ENCODE data around the gene CWC25. TPM values are rescaled to one million over a fixed set of nuclear protein-coding genes. Genes with fewer than 3 reads are reported as not detected.
A peak's percentile ranks its signal among the peaks of the same experiment; 100 is the strongest.

Gene CWC25
- polyA plus RNA-seq, 4 donors = 12.6 to 61.1 (median 32.6) TPM

DNA sequence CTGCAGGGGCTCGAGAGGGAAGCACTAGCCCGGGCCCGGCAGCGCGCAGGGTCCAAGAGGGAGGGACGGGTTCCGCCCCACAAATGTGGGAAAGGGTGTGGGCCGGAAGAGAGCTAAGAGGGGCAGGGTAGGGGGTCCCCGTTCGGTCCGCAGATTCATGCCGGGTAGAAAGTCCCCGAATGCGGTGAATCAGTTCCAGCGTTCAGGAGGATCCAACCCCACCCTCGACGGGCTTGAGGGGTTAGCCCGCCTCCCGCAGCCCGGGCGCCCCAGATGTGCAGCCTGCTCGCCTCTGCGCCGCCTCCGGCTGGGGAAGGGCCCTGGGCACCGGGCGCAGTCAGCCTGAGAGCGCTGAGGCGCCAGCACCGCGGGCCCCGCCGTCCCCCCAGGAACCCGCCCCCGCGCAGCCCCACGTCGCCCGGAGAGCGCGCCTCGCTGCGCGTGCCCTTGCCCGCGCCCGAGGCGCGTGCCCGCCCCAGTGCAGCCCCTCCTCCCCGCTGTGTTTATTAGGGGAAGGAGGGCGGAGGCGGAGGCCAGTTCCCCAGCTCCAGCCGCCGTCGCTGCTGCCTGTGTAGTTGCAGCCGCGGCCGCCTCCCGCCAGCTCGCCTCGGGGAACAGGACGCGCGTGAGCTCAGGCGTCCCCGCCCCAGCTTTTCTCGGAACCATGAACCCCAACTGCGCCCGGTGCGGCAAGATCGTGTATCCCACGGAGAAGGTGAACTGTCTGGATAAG is 44.6 kb upstream of the CWC25 start, which contains the start of gene LASP1:
TSS of gene LASP1 (plus strand) at position 533 of the 733 bp plus-strand sequence. CDS start at position 665, 132 bp downstream.
- Histone ChIP-seq H3K4me1 (ENCODE audit: control insufficient read depth in 3 of 3, insufficient read depth in 2 of 3, low read depth in 1 of 3, low read length in 2 of 3) (peaks cover 9 to 35% (median 13%) of the 10 kb centered on the region in 3 donors), H3K27ac (ENCODE audit: low read depth in 1 of 3, low read length in 2 of 3) (peak within 1 kb of the TSS; percentile 98 to 99 (median 98)), H3K27me3 (ENCODE audit: control insufficient read depth in 3 of 3, insufficient read depth in 3 of 3, low read length in 3 of 3) (no peaks in the 10 kb centered on the region), H3K9me3 (ENCODE audit: control insufficient read depth in 2 of 2, insufficient read depth in 1 of 2, low read depth in 1 of 2, low read length in 1 of 2) (no peaks in the 10 kb centered on the region), H3K36me3 (ENCODE audit: control insufficient read depth in 3 of 3, insufficient read depth in 2 of 3, low read depth in 1 of 3, low read length in 3 of 3) (peaks cover 0 to 38% (median 0%) of the 10 kb centered on the region in 3 donors), H3K4me3 (ENCODE audit: low read depth in 1 of 3, low read length in 3 of 3) (peak within 1 kb of the TSS; percentile 84 to 96 (median 92))
- WGBS, 3 donors = 0 to 1% (median 0%) methylated on average over 32 to 73 of the region's 73 CpGs
- FAIRE-seq (no peak), DNase-seq (peak; percentile 89 to 95)

- Histone ChIP-seq H3K36me3 (ENCODE audit: control insufficient read depth in 3 of 3, insufficient read depth in 2 of 3, low read depth in 1 of 3, low read length in 3 of 3) (peaks cover 0 to 31% (median 0%) of the 10 kb centered on the region in 3 donors), H3K9me3 (ENCODE audit: control insufficient read depth in 2 of 2, insufficient read depth in 1 of 2, low read depth in 1 of 2, low read length in 1 of 2) (no peaks in the 10 kb centered on the region), H3K27me3 (ENCODE audit: control insufficient read depth in 3 of 3, insufficient read depth in 3 of 3, low read length in 3 of 3) (no peaks in the 10 kb centered on the region), H3K4me1 (ENCODE audit: control insufficient read depth in 3 of 3, insufficient read depth in 2 of 3, low read depth in 1 of 3, low read length in 2 of 3) (peaks cover 6 to 28% (median 13%) of the 10 kb centered on the region in 3 donors), H3K4me3 (ENCODE audit: low read depth in 1 of 3, low read length in 3 of 3) (peak overlapping the region; percentile 84 to 96 (median 92)), H3K27ac (ENCODE audit: low read depth in 1 of 3, low read length in 2 of 3) (peak overlapping the region; percentile 98 to 99 (median 98))
- FAIRE-seq (no peak), DNase-seq (peak; percentile 89 to 94)
- WGBS, 3 donors = 0 to 2% (median 0%) methylated on average over 26 of the region's 26 CpGs
Measured at GRCh38 chr17:38868817-38869525, 43.9 kb upstream of the CWC25 start.

DNA sequence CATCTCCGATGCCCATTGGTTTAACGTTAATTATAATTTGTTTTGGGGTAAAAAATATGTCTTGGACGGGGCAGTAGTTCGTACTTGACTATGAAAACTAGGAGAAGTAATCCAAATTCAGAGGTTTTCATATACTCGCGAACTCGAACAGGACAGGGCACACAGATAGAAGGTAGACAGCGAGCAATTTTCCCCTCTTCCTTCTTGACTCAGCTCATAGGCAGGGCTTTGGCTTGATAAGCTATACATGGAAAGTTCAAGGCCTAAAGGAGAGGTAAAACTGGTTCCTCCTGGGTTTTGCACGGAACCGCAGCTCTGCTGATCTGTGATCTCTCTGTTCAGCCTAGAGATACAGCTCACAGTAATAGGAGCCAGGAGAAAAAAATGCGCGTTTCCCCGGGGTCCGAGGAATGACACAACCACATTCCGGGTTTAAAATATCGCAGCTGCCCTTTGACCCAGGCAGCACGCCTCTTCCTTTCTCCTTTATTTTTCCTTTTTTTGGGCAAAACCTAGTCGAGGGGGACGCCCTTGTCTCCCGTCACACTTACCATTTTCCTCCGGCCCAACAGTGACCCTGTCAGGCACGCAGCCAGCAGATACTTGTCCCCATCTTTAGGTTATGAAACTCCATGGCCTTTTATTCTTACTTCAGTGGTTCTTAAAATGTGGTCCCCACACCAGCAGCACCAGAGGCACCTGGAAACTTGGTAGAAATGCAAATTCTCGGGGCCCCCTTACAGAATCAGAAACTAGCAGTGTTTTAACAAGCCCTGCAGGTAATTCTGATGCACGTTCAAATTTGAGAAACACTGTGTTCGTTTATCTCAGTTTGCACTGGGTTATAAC is 43.1 kb upstream of the CWC25 start:
- Histone ChIP-seq H3K4me3 (ENCODE audit: low read depth in 1 of 3, low read length in 3 of 3) (peak overlapping the region in 2 of 3 donors; percentile 92 to 96), H3K27me3 (ENCODE audit: control insufficient read depth in 3 of 3, insufficient read depth in 3 of 3, low read length in 3 of 3) (no peaks in the 10 kb centered on the region), H3K9me3 (ENCODE audit: control insufficient read depth in 2 of 2, insufficient read depth in 1 of 2, low read depth in 1 of 2, low read length in 1 of 2) (no peaks in the 10 kb centered on the region), H3K4me1 (ENCODE audit: control insufficient read depth in 3 of 3, insufficient read depth in 2 of 3, low read depth in 1 of 3, low read length in 2 of 3) (peaks cover 6 to 20% (median 6%) of the 10 kb centered on the region in 3 donors), H3K27ac (ENCODE audit: low read depth in 1 of 3, low read length in 2 of 3) (peak overlapping the region; percentile 98 to 99 (median 98)), H3K36me3 (ENCODE audit: control insufficient read depth in 3 of 3, insufficient read depth in 2 of 3, low read depth in 1 of 3, low read length in 3 of 3) (peaks cover 0 to 23% (median 0%) of the 10 kb centered on the region in 3 donors)
- DNase-seq (peak; percentile 76 to 77), FAIRE-seq (no peak)
- 2 to 11% (median 9%) methylated on average over 25 of the region's 25 CpGs for WGBS, 3 donors

GRCh38 chr17:38867179-38867967 is 42.3 kb upstream of the CWC25 start:
- peaks cover 0 to 15% (median 0%) of the 10 kb centered on the region in 3 donors for H3K36me3 ChIP-seq (ENCODE audit: control insufficient read depth in 3 of 3, insufficient read depth in 2 of 3, low read depth in 1 of 3, low read length in 3 of 3)
- FAIRE-seq (no peak), DNase-seq (peak in 1 of 2 donors; percentile 66)
- H3K9me3 ChIP-seq (ENCODE audit: control insufficient read depth in 2 of 2, insufficient read depth in 1 of 2, low read depth in 1 of 2, low read length in 1 of 2) = no peaks in the 10 kb centered on the region
- WGBS, 3 donors = 23 to 37% (median 23%) methylated on average over 31 of the region's 31 CpGs
- H3K27me3 ChIP-seq (ENCODE audit: control insufficient read depth in 3 of 3, insufficient read depth in 3 of 3, low read length in 3 of 3) = no peaks in the 10 kb centered on the region
- H3K4me1 ChIP-seq (ENCODE audit: control insufficient read depth in 3 of 3, insufficient read depth in 2 of 3, low read depth in 1 of 3, low read length in 2 of 3) = peaks cover 3 to 12% (median 5%) of the 10 kb centered on the region in 3 donors
- peak overlapping the region in 1 of 3 donors; percentile 96 for H3K4me3 ChIP-seq (ENCODE audit: low read depth in 1 of 3, low read length in 3 of 3)
- peak overlapping the region; percentile 98 to 99 (median 98) for H3K27ac ChIP-seq (ENCODE audit: low read depth in 1 of 3, low read length in 2 of 3)

DNA sequence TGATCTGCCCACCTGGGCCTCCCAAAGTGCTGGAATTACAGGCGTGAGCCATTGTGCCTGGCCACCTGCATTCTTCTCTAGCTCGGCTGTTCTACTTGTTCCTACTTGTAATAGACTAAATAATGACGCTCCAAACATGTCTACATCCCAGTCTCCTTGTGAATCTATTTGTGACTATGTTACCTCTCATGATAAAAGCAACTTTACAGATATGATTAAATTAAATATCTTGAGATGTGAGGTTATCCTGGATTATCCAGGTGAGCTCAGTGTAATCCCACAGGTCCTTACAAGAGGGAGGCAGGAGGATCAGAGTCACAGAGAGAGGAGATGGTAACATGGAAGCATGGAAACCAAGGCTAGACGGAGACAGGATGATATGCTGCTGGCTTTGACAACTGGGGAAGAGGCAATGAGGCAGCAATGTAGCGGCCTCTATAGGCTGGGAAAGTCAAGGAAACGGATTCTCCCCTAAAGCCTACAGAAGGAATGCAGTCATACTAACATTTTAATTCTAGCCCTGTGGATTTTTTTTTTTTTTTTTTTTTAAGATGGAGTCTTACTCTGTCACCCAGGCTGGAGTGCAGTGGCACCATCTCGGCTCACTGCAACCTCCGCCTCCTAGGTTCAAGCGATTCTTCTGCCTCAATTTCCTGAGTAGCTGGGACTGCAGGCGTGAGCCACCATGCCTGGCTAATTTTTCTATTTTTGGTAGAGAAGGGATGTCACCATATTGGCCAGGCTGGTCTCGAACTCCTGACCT is 39.7 kb upstream of the CWC25 start:
- 60 to 68% (median 65%) methylated on average over 11 of the region's 11 CpGs for WGBS, 3 donors
- no peak overlapping the region for H3K27ac ChIP-seq (ENCODE audit: low read depth in 1 of 3, low read length in 2 of 3)
- H3K4me1 ChIP-seq (ENCODE audit: control insufficient read depth in 3 of 3, insufficient read depth in 2 of 3, low read depth in 1 of 3, low read length in 2 of 3) = peaks cover 0 to 3% (median 0%) of the 10 kb centered on the region in 3 donors
- DNase-seq = no peak
- FAIRE-seq = no peak
- H3K36me3 ChIP-seq (ENCODE audit: control insufficient read depth in 3 of 3, insufficient read depth in 2 of 3, low read depth in 1 of 3, low read length in 3 of 3) = no peaks in the 10 kb centered on the region
- H3K4me3 ChIP-seq (ENCODE audit: low read depth in 1 of 3, low read length in 3 of 3) = no peak overlapping the region
- H3K9me3 ChIP-seq (ENCODE audit: control insufficient read depth in 2 of 2, insufficient read depth in 1 of 2, low read depth in 1 of 2, low read length in 1 of 2) = no peaks in the 10 kb centered on the region
- no peaks in the 10 kb centered on the region for H3K27me3 ChIP-seq (ENCODE audit: control insufficient read depth in 3 of 3, insufficient read depth in 3 of 3, low read length in 3 of 3)

- FAIRE-seq (no peak), DNase-seq (no peak)
Measured at GRCh38 chr17:38861399-38861843, 36.3 kb upstream of the CWC25 start.

DNA sequence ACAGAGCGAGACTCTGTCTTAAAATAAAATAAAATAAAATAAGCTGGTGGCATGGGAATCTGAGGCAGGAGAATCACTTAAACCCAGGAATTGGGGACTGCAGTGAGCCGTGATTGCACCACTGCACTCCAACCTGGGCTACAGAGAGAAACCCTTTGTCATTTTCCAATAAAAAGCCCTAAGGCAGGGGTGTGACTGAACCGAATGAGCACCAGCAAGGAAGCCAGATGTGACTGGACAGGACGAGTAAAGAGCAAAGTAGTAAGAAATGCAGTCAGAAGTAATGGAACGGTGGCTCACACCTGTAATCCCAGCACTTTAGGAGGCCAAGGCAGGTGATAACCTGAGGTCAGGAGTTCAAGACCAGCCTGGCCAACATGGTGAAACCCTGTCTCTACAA is 32.1 kb upstream of the CWC25 start:
- Histone ChIP-seq H3K4me3 (ENCODE audit: low read depth in 1 of 3, low read length in 3 of 3) (no peak overlapping the region), H3K36me3 (ENCODE audit: control insufficient read depth in 3 of 3, insufficient read depth in 2 of 3, low read depth in 1 of 3, low read length in 3 of 3) (peaks cover 0 to 6% (median 0%) of the 10 kb centered on the region in 3 donors), H3K9me3 (ENCODE audit: control insufficient read depth in 2 of 2, insufficient read depth in 1 of 2, low read depth in 1 of 2, low read length in 1 of 2) (no peaks in the 10 kb centered on the region), H3K4me1 (ENCODE audit: control insufficient read depth in 3 of 3, insufficient read depth in 2 of 3, low read depth in 1 of 3, low read length in 2 of 3) (peaks cover 0 to 4% (median 0%) of the 10 kb centered on the region in 3 donors), H3K27me3 (ENCODE audit: control insufficient read depth in 3 of 3, insufficient read depth in 3 of 3, low read length in 3 of 3) (no peaks in the 10 kb centered on the region), H3K27ac (ENCODE audit: low read depth in 1 of 3, low read length in 2 of 3) (no peak overlapping the region)
- DNase-seq (no peak), FAIRE-seq (no peak)
- WGBS, 3 donors = 72 to 80% (median 74%) methylated on average over 5 of the region's 5 CpGs

More at GRCh38 chr17:38861399-38861843, 36.3 kb upstream of the CWC25 start:
- Histone ChIP-seq H3K36me3 (ENCODE audit: control insufficient read depth in 3 of 3, insufficient read depth in 2 of 3, low read depth in 1 of 3, low read length in 3 of 3) (no peaks in the 10 kb centered on the region), H3K4me1 (ENCODE audit: control insufficient read depth in 3 of 3, insufficient read depth in 2 of 3, low read depth in 1 of 3, low read length in 2 of 3) (no peaks in the 10 kb centered on the region), H3K9me3 (ENCODE audit: control insufficient read depth in 2 of 2, insufficient read depth in 1 of 2, low read depth in 1 of 2, low read length in 1 of 2) (no peaks in the 10 kb centered on the region), H3K27me3 (ENCODE audit: control insufficient read depth in 3 of 3, insufficient read depth in 3 of 3, low read length in 3 of 3) (no peaks in the 10 kb centered on the region), H3K27ac (ENCODE audit: low read depth in 1 of 3, low read length in 2 of 3) (no peak overlapping the region), H3K4me3 (ENCODE audit: low read depth in 1 of 3, low read length in 3 of 3) (no peak overlapping the region)
- 26 to 35% (median 33%) methylated on average over 8 of the region's 8 CpGs for WGBS, 3 donors
